KBM-7 (cell line): Measurements from ENCODE around the gene CFD.
"Not testable (repeated sequence)": the region's sequence is repeated elsewhere in the genome, so short reads cannot be mapped to it uniquely, and the experiment has no call there.

ENCODE experiments used
- DNase-seq: peaks from one replicate; pipeline ENCODE4 v3.0.0-alpha.2; 2015
- in situ Hi-C: fragments of 300-500 bp; cut with MboI; formaldehyde crosslinking; loops from 2 replicates; pipeline ENCODE4 v1.14.3; 2020; ENCODE audit warnings: low sequenced_read_pairs, low pct_unique_long_range_greater_than_20kb, mixed read lengths

Gene CFD

DNA sequence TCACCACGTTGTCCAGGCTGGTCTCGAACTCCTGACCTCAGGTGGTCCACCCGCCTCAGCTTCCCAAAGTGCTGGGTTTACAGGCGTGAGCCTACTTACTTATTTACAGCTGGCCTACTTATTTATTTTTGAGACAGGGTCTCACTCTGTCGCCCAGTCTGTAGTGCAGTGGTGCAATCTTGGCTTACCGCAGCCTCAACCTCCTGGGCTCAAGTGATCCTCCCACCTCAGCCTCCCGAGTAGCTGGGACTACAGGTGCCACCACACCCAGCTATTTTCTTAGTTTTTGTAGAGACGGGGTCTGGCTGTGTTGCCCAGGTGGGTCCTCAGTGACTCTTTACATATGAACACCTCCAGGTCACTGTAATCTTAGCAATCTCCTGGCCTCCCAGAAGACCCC is 10.3 kb upstream of the CFD start:
- in situ Hi-C loops, DNase-seq: not testable (repeated sequence)

DNA sequence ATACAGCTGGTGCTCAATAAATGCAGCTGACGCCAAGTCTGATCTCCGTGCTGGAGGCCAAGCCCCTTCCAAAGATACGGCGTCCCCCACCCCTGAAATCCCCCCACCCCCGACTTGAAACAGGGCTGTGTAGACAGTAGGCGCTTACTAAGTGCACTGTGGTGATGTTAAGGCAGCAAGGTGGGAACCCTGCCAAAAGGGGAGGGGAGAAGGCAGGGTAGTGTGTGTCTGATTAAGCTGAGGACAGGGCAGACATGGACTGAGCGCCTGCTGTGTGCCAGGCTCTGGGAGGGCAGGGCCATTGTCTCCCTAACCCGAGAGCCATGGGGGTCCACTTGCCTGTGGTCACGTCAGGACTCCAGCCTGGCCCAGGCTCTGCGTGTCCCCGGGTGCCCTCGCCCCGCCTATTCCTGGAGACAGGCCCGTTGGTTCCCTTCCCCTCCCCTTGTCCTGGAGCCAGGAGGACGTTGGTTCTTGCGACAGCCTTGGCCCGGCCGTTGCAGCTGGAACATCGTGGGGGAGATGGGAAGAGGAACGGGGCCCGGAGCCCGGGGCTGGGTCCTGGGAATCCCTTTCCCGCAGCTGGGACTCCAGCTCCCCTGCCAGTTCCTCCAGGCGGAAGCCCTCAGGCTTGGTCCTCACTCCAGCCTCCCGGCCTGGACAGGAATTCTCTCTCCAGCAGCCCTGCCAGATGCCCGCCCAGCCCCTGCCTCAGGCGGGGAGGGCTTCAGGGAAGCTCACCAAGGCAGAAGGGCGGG is 9.1 kb upstream of the CFD start:
- in situ Hi-C loops: no loop called here

DNA sequence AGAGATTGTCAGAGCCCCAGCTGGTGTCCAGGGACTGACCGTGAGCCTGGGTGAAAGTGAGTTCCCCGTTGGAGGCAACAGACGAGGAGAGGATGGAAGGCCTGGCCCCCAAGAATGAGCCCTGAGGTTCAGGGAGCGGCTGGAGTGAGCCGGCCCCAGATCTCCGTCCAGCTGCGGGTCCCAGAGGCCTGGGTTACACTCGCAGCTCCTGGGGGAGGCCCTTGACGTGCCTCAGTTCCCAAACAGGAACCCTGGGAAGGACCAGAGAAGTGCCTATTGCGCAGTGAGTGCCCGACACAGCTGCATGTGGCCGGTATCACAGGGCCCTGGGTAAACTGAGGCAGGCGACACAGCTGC is 8.5 kb upstream of the CFD start:
- in situ Hi-C loops: no loop called here

More for the DNA sequence above, 9.1 kb upstream of the CFD start:
- DNase-seq: peak; percentile 71

DNA sequence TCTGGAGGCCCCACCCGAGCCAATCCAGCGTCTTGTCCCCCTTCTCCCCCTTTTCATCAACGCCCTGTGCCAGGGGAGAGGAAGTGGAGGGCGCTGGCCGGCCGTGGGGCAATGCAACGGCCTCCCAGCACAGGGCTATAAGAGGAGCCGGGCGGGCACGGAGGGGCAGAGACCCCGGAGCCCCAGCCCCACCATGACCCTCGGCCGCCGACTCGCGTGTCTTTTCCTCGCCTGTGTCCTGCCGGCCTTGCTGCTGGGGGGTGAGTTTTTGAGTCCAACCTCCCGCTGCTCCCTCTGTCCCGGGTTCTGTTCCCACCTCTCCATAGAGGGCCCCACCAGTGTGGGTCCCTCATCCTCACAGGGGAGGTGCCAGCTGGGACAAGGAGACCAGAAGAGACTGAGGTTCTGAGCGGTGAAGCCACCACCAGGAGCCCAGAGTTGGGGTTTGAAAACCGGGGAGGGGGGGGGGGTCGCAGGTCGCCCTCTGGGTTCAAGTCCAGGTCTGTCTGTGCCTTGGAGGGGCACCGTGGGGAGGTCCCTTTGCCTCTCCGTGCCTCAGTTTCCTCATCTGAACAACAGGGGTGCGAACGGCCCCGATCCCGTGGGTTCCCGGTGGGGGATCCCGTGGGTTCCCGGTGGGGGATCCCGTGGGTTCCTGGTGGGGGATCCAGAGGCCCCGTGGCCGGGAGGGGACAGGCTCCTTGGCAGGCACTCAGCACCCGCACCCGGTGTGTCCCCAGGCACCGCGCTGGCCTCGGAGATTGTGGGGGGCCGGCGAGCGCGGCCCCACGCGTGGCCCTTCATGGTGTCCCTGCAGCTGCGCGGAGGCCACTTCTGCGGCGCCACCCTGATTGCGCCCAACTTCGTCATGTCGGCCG is 7.1 kb upstream of the CFD start, which contains the start of gene ELANE:
Gene ELANE (plus strand): TSS at position 168 of the 878 bp plus-strand sequence. CDS start 26 bp downstream, at position 194.
- in situ Hi-C loops: no loop called here
- DNase-seq: no peak

More for the DNA sequence above, 8.5 kb upstream of the CFD start:
- DNase-seq: no peak

DNA sequence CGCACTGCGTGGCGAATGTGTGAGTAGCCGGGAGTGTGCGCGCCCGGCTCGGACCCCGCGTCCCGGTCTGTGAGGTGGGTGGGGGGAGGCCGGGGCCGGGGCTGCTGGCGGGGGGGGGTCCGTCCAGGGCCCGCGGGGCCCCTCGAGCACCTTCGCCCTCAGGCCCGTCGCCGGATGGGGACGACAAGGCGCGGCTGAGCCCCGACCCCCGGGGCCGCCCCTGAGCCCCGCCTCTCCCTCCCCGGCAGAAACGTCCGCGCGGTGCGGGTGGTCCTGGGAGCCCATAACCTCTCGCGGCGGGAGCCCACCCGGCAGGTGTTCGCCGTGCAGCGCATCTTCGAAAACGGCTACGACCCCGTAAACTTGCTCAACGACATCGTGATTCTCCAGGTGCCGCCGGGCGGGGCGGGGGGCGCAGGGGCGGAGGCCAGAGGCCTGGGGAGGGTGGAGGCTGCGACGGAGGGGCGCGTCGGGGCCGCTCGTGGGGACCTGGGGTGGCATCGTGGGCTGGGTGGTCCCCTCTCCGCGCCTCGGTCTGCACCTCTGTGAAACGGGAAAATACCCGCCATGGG is 6.4 kb upstream of the CFD start:
- no peak for DNase-seq
- in situ Hi-C loops: no loop called here

DNA sequence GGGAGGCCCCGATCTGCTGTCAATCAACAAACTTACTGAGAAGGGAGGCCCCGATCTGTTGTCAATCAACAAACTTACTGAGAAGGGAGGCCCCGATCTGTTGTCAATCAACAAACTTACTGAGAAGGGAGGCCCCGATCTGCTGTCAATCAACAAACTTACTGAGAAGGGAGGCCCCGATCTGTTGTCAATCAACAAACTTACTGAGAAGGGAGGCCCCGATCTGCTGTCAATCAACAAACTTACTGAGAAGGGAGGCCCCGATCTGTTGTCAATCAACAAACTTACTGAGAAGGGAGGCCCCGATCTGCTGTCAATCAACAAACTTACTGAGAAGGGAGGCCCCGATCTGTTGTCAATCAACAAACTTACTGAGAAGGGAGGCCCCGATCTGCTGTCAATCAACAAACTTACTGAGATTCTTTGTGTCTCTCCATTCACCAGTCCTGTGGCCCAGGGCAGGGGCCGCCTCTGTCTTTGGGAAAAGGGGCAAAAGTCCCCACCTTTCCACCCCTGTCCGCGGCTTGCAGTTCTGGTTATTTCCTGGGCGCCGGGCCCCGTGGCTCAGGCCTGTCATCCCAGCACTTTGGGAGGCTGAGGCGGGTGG is 5.7 kb upstream of the CFD start:
- DNase-seq, in situ Hi-C loops: not testable (repeated sequence)

DNA sequence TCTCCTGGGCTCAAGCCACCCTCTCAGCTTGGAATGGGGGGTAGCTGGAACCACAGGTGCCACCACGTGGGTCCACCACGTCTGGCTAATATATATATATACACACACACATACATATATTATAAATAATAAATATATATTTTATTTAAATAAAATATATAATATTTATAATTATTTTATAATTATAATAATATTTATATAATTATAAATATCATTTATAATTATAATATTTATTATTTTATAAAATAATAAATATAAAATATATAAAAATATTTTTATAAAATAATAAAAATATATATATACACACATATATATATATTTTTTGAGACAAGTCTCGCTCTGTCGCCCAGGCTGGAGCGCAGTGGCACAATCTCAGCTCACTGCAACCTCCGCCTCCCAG is 4.9 kb upstream of the CFD start:
- in situ Hi-C loops: no loop called here
- no peak for DNase-seq

DNA sequence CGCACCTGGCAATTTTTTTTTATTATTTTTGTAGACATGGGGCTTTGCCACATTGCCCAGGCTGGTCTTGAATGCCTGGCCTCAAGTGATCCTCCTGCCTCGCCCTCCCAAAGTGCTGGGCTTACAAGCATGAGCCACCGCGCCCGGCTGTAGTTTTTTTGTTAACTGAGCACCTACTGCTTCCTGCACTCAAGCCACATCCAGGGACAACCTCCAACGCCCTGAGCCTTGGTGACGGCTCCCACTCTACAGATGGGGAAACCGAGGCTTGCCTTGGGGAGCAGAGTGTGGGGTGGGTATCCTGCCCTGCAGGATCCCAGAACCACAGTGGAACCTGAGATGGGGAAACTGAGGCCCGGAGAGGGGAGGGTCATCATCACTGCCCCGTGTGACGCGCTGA is 4.3 kb upstream of the CFD start:
- DNase-seq: no peak
- in situ Hi-C loops: no loop called here

DNA sequence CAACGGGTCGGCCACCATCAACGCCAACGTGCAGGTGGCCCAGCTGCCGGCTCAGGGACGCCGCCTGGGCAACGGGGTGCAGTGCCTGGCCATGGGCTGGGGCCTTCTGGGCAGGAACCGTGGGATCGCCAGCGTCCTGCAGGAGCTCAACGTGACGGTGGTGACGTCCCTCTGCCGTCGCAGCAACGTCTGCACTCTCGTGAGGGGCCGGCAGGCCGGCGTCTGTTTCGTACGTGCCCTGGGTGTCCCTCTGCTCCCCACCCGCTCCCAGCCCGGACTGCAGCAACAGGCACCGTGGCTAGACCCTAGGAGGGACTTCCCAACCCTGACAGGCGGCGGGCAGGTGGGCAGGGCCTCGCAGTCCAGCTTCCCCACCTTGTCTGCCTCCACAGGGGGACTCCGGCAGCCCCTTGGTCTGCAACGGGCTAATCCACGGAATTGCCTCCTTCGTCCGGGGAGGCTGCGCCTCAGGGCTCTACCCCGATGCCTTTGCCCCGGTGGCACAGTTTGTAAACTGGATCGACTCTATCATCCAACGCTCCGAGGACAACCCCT is 3.8 kb upstream of the CFD start:
- no peak for DNase-seq
- in situ Hi-C loops: no loop called here

DNA sequence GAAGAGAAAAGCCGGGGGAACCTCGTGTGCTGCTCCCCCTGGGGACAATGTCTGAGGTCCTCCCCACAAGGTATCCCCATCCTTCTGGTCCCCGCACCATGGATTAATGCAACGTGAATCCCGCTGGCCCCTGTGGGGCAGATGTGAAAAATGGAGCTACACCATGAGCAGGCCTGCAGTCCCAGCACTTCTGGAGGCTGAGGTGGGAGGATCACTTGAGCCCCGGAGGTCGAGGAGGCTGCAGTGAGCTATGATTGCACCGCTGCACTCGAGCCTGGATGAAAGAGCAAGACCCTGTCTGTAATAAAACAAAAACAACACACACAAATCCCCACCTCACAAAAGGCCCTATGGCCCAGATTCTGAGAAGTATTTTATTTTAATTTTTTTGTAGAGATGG is 1.2 kb upstream of the CFD start:
- in situ Hi-C loops: no loop called here
- DNase-seq: no peak

DNA sequence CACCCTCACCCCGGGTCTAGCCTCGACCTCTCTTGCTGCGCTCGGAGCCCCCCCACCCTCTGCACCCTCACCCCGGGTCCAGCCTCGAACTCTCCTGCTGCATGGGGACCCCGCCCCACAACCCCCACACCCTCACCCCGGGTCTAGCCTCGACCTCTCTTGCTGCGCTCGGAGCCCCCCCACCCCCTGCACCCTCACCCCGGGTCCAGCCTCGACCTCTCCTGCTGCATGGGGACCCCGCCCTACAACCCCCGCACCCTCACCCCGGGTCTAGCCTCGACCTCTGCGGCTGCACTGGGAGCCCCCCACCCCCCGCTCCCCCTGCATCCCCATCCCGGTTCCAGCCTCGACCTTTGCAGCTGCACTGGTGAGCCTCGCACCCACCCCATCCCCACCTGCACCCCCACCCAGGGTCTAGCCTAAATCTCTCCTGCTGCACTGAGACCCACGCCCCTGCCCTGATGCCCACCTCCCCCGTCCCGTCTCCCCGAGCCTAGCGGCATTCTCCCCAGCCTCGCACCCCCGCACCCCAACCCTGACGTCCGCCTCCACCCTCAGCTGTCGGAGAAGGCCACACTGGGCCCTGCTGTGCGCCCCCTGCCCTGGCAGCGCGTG is 1.8 kb downstream of the CFD start:
- in situ Hi-C loops: no loop called here
- DNase-seq: no peak

DNA sequence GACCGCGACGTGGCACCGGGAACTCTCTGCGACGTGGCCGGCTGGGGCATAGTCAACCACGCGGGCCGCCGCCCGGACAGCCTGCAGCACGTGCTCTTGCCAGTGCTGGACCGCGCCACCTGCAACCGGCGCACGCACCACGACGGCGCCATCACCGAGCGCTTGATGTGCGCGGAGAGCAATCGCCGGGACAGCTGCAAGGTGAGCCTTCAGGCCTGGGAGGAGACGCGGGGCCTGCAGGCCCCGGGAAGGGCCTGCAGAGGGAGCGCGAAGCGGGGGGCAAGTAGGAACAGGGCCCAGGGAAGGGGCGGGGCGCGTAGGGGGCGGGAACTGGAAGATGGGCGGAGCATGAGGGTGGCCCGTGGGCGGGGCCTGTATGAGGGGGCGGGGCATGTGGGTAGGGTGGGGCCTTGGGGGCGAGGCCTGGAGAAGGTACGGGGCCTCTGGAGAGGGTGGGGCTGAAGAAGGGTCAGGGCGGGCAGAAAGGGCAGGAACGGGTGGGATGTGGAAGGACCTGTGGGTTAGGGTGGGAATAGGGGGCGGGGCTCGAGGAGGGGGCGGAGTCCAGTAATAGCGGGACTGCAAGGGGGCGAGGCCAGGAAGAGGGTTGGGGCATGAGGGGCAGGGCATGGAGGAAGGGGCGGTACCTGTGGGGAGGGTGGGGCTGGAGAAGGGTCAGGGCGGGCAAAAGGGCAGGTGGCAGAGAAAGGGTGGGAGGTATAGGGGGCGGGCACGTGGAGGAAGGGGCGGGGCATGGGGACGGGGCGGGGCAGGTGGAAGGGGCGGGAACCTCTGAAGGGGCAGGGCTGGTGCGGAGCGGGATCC is 2.5 kb downstream of the CFD start:
- no peak for DNase-seq
- in situ Hi-C loops: no loop called here

DNA sequence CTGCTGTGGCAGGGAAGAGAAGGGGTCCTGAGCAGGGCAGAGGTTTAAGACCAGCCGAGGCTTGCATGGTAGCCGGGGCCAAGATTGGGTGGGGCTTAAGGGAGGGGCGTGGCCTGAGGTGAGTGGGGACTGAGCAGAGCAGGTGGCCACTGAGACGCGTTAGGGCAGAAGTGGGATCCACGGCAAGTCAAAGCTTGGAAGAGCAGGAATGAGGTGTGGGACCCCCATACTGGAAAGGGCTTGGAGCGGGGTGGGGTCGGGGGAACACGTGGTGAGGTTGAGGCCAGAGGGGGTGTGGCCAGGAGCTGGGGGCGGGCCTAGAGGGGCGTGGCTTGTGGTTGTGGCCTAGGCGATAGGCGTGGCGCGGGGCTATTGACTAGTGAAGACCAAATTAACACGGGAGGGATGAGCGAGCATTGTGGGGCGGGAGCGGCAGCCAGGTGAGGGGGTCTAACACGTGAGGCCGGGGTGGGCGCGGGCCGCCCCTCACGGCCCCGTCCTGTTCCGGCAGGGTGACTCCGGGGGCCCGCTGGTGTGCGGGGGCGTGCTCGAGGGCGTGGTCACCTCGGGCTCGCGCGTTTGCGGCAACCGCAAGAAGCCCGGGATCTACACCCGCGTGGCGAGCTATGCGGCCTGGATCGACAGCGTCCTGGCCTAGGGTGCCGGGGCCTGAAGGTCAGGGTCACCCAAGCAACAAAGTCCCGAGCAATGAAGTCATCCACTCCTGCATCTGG is 3.3 kb downstream of the CFD start:
- in situ Hi-C loops: no loop called here
- DNase-seq: no peak

DNA sequence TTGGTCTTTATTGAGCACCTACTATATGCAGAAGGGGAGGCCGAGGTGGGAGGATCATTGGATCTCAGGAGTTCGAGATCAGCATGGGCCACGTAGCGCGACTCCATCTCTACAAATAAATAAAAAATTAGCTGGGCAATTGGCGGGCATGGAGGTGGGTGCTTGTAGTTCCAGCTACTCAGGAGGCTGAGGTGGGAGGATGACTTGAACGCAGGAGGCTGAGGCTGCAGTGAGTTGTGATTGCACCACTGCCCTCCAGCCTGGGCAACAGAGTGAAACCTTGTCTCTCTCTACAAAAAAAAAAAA is 3.8 kb downstream of the CFD start:
- DNase-seq: no peak
- in situ Hi-C loops: no loop called here

DNA sequence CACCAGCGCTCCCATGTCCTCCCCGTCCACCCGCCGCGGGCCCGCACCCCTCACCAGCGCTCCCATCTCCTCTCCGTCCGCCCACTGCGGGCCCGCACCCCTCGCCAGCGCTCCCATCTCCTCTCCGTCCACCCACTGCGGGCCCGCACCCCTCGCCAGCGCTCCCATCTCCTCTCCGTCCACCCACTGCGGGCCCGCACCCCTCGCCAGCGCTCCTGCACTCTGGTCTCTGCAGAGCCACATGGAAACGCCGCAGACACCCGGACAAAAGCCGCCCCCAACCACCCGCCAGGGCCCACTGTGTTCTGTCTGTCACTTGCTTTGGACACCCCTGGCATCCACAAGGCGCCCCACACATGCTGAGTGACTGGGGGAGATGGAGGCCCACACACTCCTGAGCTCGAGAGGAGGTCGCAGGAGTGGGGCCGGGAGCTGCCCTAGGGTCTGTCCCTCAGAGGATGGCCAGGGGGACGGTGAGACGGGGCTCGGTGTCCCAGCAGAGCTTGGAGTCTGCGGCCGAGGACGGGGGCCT is 7.4 kb downstream of the CFD start:
- in situ Hi-C loops: no loop called here
- no peak for DNase-seq

DNA sequence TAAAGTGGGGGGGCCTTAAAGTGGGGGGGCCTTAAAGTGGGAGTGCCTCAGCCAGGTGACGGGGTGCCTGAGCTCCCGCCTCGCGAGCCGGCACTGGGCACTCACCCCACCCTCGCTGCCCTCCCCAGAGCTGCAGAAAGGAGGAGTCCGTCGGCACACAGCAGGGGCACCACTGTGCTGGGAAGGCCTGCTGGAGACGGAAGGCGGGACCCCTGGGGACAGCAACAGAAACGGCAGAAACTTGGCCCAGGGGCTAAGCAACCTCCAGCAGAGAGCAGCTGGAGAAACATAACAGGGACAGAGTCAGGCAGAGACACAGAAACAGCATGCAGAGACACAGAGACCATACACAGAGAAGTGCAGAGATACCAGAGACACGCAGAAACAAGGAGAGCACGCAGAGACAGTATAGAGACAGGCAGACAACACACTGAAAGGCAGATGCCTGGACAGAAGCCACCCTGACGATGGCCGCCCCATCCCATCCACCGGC is 7.9 kb downstream of the CFD start:
- no peak for DNase-seq
- in situ Hi-C loops: no loop called here

DNA sequence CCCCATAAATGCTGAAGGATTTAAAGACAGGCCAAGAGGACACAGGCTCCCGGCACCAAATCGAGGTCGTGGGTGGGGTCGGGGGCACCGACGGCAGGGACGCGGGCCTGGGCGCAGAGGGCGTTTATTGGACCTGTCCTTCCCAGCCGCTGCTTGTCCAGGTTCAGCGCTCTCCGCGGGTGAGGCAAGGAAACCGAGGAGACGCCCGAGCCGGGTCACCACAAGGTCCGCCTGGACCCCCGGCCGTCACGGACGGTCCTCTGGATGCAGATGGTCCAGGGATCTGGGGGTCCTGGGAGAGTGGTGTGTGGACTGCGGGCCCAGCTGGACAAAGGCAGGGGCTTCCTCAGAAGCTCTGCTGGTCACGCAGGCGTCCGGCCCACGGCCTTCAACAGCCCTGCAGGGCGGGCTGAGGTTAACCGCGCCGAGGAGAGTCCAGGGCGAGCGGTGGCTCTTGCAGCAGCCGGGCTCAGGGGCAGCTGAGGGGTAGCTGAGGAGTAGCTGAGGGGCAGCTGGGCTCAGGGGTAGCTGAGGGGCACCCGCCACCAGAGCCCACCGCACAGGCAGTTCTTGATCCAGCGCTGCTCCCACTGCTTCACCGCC is 8.5 kb downstream of the CFD start:
- DNase-seq: no peak
- in situ Hi-C loops: no loop called here
